Effector memory CD8-positive, alpha-beta T cell (primary cell): ENCODE measurements around the gene UTP25.

Experiments
- ATAC-seq: fragments of 150-1000 bp; cut with Tn5 transposase; replicated peaks from 2 replicates; pipeline ENCODE4 v1.10.0; 2021; ENCODE audit warnings: mild to moderate bottlenecking, moderate library complexity
- DNase-seq, 3 experiments: peaks; one replicate each; pipeline ENCODE4 v3.0.0; 2021
- H3K27ac Mint-ChIP-seq, 2 donors: one replicate each; pipeline ENCODE4 v1.8.0; 2022; ENCODE audit warnings: mild to moderate bottlenecking in 2 of 2, mixed read lengths in 2 of 2, moderate library complexity in 2 of 2
- H3K27me3 Mint-ChIP-seq, 2 donors: one replicate each; pipeline ENCODE4 v1.8.0; 2022; ENCODE audit warnings: mixed read lengths in 2 of 2
- H3K36me3 Mint-ChIP-seq: one replicate; pipeline ENCODE4 v1.8.0; 2022; ENCODE audit warnings: mild to moderate bottlenecking, moderate library complexity, mixed read lengths; ENCODE audit not compliant: insufficient read depth
- H3K4me1 Mint-ChIP-seq, 2 donors: one replicate each; pipeline ENCODE4 v1.8.0; 2022; ENCODE audit warnings: low read depth in 2 of 2, mixed read lengths in 2 of 2
- H3K4me3 Mint-ChIP-seq, 2 donors: one replicate each; pipeline ENCODE4 v1.8.0; 2022; ENCODE audit warnings: mild to moderate bottlenecking in 2 of 2, mixed read lengths in 2 of 2, moderate library complexity in 2 of 2
- H3K9me3 Mint-ChIP-seq, 2 donors: one replicate each; pipeline ENCODE4 v1.8.0; 2022; ENCODE audit warnings: mixed read lengths in 2 of 2
- total RNA-seq, 9 experiments: gene quantifications; one replicate each; lab custom pipeline; 2026; lab: John Stamatoyannopoulos, UW

The UTP25 gene, protein sequence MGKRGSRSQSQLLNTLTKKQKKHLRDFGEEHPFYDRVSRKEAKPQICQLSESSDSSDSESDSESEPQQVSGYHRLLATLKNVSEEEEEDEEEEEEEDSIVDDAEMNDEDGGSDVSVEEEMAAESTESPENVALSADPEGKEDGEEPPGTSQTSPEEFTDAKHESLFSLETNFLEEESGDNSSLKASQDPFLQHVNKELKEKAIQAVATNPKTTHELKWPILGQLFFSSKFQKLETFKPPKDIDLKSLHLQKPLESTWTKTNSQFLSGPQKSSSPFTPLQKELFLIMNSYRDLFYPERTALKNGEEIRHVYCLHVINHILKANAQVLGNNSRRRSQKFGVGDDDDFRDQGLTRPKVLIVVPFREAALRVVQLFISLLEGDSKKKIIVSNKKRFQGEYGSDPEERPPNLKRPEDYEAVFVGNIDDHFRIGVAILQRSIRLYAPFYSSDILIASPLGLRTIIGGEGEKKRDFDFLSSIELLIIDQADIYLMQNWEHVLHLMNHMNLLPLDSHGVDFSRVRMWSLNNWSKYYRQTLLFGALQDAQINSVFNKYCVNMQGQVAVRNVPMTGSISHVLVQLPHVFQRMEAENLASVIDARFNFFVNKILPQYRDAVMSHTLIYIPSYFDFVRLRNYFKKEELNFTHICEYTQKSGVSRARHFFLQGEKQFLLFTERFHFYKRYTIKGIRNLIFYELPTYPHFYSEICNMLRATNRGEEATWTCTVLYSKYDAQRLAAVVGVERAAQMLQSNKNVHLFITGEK
- 20.0 to 109 (median 75.6) reads per million in 9 experiments for total RNA-seq

DNA sequence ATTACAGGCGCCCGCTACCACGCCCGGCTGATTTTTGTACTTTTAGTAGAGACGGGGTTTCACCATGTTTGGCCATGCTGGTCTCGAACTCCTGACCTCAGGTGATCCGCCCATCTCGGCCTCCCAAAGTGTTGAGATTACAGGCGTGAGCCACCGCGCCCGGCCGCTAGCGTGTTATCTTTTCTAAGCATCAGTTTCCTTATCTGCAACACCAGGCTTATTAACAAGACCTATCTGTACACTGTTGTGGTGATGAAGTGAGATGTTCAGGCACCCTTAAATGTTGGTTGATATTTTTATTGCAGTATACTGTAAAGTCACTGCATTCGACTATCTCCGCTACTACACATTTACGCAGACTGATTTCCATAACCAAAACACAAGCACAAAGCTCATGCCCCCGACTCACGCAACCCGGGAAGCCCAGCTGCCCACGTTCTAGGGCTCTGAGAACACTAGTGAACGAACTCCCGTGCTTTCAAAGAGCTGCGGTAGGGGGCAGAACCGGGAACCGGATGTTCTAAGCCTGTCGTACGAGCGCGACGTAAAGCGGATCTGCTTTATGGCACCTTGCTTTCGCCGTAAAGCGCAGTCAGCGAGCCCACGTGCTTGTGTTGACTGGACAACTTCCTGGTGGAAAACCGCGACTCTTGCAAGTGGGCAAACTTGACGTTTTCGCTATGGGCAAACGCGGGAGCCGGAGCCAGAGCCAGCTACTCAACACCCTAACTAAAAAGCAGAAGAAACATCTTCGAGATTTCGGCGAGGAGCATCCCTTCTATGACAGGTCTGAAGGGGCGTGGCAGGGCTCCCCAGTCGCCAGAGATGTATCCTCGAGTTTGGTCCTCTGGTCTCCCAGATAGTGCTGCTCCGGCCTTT, at the start of gene UTP25:
Gene UTP25, plus strand, starts transcription at position 589 of the 879 bp plus-strand sequence. Its CDS starts 92 bp downstream, at position 681.
- peaks cover 5 to 7% of the 10 kb centered on the region in 2 donors for H3K27me3 Mint-ChIP-seq
- peak within 1 kb of the TSS; percentile 90 to 93 for H3K27ac Mint-ChIP-seq
- H3K36me3 Mint-ChIP-seq, result peaks cover 24% of the 10 kb centered on the region
- DNase-seq (peak; percentile 92 to 98 (median 92)), ATAC-seq (peak; percentile 86)
- peak within 1 kb of the TSS; percentile 74 to 87 for H3K4me3 Mint-ChIP-seq
- peaks cover 23 to 35% of the 10 kb centered on the region in 2 donors for H3K4me1 Mint-ChIP-seq
- H3K9me3 Mint-ChIP-seq, result no peaks in the 10 kb centered on the region

DNA sequence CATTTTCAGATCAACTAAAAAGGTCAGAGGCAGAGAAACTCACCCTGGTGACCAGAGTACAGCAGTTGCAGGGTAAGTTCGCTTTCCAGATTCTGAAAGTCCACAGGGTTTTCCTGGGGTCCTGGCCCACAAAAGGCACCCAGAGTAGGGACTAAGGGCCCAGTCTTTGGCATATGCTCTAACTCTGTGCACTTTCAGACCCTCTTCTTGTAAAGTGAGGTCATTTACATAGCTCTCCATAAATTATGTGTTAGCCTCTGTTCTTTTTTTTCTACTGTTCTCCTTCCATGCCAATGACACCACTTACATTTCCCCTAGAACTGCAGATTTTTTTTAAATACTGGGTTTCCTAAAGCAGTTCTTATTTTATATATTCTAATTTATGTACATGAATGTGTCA, 49.7 kb upstream of the UTP25 start:
- H3K4me3 Mint-ChIP-seq, result no peak overlapping the region

GRCh38 chr1:209780268-209780667, 47.5 kb upstream of the UTP25 start:
- H3K4me1 Mint-ChIP-seq, result peaks cover 34 to 42% of the 10 kb centered on the region in 2 donors
- no peak overlapping the region for H3K4me3 Mint-ChIP-seq

More for the DNA sequence above, 49.7 kb upstream of the UTP25 start:
- Mint-ChIP-seq H3K9me3 (no peaks in the 10 kb centered on the region), H3K4me1 (peaks cover 36 to 37% of the 10 kb centered on the region in 2 donors), H3K27ac (peak overlapping the region; percentile 54 to 77), H3K27me3 (no peaks in the 10 kb centered on the region), H3K36me3 (peaks cover 80% of the 10 kb centered on the region)
- ATAC-seq, result no peak
- DNase-seq, result no peak

GRCh38 chr1:209783386-209783785, 44.4 kb upstream of the UTP25 start:
- H3K36me3 Mint-ChIP-seq, result peaks cover 48% of the 10 kb centered on the region
- H3K4me3 Mint-ChIP-seq, result peak overlapping the region; percentile 84 to 86
- H3K4me1 Mint-ChIP-seq, result peaks cover 22 to 24% of the 10 kb centered on the region in 2 donors
- H3K27ac Mint-ChIP-seq, result peak overlapping the region; percentile 94 to 96
- peaks cover 7 to 10% of the 10 kb centered on the region in 2 donors for H3K27me3 Mint-ChIP-seq
- no peaks in the 10 kb centered on the region for H3K9me3 Mint-ChIP-seq
- ATAC-seq (no peak), DNase-seq (no peak)

More at GRCh38 chr1:209780268-209780667, 47.5 kb upstream of the UTP25 start:
- Mint-ChIP-seq H3K36me3 (peaks cover 79% of the 10 kb centered on the region), H3K9me3 (no peaks in the 10 kb centered on the region), H3K27ac (peak overlapping the region; percentile 44 to 77), H3K27me3 (no peaks in the 10 kb centered on the region)
- ATAC-seq, result no peak
- no peak for DNase-seq

DNA sequence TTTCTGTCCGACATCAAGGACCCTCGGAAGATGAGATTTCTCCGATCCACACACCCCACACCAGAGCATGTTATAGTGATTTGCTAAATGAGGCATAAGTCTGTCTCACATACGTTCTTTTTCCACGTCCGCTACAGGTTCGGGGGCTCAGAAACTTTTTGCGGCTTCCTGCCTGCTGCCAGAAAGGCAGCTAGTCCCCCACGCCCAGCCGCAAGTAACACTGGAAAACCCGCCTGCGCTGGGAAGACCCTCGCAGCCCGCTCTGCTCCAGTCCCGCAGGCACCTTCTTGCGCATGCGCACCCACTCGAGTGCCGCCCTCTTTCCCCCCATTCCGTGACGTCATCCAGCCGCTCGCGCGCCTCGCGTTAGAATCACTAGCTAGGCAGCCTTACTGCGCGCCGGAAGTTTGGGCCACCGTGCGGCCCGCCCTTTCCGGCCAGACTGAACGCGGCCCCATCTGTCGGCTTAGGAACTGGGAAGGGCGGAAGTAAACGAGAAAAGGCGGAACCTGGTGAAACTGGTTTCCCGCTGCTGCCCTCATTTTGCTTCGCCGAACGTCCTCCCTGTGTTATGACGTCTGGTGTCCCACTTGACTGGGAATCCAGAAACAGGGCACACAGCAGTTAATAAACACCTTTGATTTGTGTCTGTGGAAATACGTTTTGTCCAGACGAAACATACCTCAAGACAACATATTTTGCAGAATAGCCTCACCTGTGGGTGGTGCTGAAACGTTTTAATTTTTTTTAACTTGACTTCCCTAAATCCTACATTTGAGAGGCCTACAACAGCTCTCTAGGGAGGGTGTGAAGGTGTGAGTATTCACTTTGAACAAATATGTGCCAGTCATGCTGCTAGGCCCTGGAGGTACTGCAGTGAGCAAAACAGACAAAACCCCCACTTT, 43.3 kb upstream of the UTP25 start, which contains the start of gene C1orf74:
Gene C1orf74, minus strand, starts transcription at position 295 of the 905 bp plus-strand sequence. CDS start 925 bp downstream, outside the sequence.
- ATAC-seq, result peak; percentile 99
- Mint-ChIP-seq H3K4me1 (peaks cover 17 to 20% of the 10 kb centered on the region in 2 donors), H3K36me3 (peaks cover 36% of the 10 kb centered on the region), H3K9me3 (no peaks in the 10 kb centered on the region), H3K27me3 (peaks cover 7 to 10% of the 10 kb centered on the region in 2 donors), H3K4me3 (peak within 1 kb of the TSS; percentile 84 to 86), H3K27ac (peak within 1 kb of the TSS; percentile 94 to 96)
- peak; percentile 99 to 100 (median 99) for DNase-seq

DNA sequence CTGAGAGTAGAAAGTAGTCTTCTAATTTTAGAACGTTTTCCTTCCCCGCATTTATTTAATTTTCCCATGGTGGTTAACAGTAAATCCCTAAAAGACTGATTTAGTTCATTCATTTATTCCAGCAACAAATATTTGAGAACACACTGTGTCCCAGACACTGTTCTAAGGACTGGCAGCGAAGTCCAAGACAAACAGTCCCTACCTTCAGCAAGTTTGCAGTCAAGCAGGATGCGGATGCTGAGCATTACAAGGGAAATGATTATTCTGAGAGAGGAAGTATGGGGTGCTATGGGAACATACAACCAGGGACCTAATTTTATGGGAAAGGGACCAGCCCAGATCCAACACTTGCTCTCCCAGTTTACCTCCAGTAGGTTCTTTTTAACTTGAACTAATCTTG, 42.2 kb upstream of the UTP25 start:
- Mint-ChIP-seq H3K27me3 (peaks cover 7 to 10% of the 10 kb centered on the region in 2 donors), H3K4me1 (peaks cover 17 to 18% of the 10 kb centered on the region in 2 donors), H3K27ac (peak overlapping the region in 1 of 2 donors; percentile 94), H3K4me3 (no peak overlapping the region), H3K9me3 (no peaks in the 10 kb centered on the region), H3K36me3 (peaks cover 26% of the 10 kb centered on the region)
- no peak for ATAC-seq
- no peak for DNase-seq

DNA sequence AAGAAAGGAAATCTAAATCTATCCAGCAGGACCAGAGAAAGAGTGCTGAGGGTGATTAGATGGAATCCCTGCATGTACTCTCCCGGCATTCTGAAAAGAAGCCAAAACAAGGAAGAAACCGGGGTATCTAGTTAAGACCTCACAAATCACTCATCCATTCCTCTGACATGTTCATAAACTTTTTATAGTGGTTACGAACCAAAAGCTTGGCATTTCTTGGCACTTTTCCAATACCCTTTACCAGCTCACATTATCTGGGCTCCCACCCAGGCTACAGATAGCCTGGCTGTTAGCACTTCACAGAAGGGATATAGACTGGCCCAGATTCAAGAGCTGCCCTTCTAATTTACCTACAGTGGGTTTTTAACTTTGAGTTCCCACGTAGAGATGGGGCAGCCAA, 41.6 kb upstream of the UTP25 start:
- Mint-ChIP-seq H3K27ac (no peak overlapping the region), H3K9me3 (no peaks in the 10 kb centered on the region), H3K4me3 (no peak overlapping the region), H3K27me3 (peaks cover 7 to 10% of the 10 kb centered on the region in 2 donors), H3K36me3 (peaks cover 22% of the 10 kb centered on the region), H3K4me1 (peaks cover 17 to 18% of the 10 kb centered on the region in 2 donors)
- no peak for DNase-seq
- ATAC-seq, result no peak

- Mint-ChIP-seq H3K9me3 (no peaks in the 10 kb centered on the region), H3K4me1 (peaks cover 13 to 18% of the 10 kb centered on the region in 2 donors), H3K4me3 (no peak overlapping the region), H3K27ac (no peak overlapping the region), H3K36me3 (peaks cover 13% of the 10 kb centered on the region), H3K27me3 (peaks cover 16 to 21% of the 10 kb centered on the region in 2 donors)
- ATAC-seq, result no peak
- no peak for DNase-seq
These were observed 40.2 kb upstream of the UTP25 start for GRCh38 chr1:209787551-209787950.

GRCh38 chr1:209789245-209789644, 38.5 kb upstream of the UTP25 start:
- Mint-ChIP-seq H3K9me3 (no peaks in the 10 kb centered on the region), H3K27ac (no peak overlapping the region), H3K4me1 (peaks cover 3 to 5% of the 10 kb centered on the region in 2 donors), H3K27me3 (peaks cover 31 to 34% of the 10 kb centered on the region in 2 donors), H3K36me3 (peaks cover 7% of the 10 kb centered on the region), H3K4me3 (no peak overlapping the region)
- ATAC-seq (no peak), DNase-seq (no peak)

GRCh38 chr1:209790286-209791193, 37.2 kb upstream of the UTP25 start:
- no peak overlapping the region for H3K27ac Mint-ChIP-seq
- H3K9me3 Mint-ChIP-seq, result no peaks in the 10 kb centered on the region
- DNase-seq (no peak), ATAC-seq (no peak)
- no peaks in the 10 kb centered on the region for H3K36me3 Mint-ChIP-seq
- no peak overlapping the region for H3K4me3 Mint-ChIP-seq
- H3K27me3 Mint-ChIP-seq, result peaks cover 44 to 47% of the 10 kb centered on the region in 2 donors
- no peaks in the 10 kb centered on the region for H3K4me1 Mint-ChIP-seq

DNA sequence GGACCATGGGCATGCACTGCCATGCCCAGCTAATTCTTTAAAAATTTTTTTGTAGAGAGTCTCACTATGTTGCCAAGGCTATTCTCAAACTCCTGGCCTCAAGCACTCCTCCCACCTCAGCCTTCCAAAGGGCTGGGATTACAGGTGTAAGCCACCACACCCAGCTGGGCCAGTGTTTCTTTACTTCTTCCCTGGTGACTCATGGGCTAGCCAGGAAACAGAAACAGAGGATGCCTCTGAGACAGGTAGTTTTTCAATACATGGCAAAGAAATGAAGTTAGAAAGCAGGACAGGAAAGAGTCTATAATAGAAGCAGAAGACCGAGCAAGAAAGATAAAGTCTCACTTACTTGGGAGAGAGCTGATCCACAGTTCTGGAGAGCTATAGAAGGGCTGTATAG, 35.9 kb upstream of the UTP25 start:
- peaks cover 58 to 59% of the 10 kb centered on the region in 2 donors for H3K27me3 Mint-ChIP-seq
- peaks cover 0 to 7% of the 10 kb centered on the region in 2 donors for H3K4me1 Mint-ChIP-seq
- H3K27ac Mint-ChIP-seq, result no peak overlapping the region

More for the DNA sequence above, 35.9 kb upstream of the UTP25 start:
- no peak for ATAC-seq
- DNase-seq, result no peak
- Mint-ChIP-seq H3K4me3 (no peak overlapping the region), H3K9me3 (no peaks in the 10 kb centered on the region), H3K36me3 (no peaks in the 10 kb centered on the region)
